Ureter (tissue), 1 donor: ENCODE results near the gene ESYT1. TPM values are rescaled to one million over a fixed set of nuclear protein-coding genes. Genes with fewer than 3 reads are reported as not detected.

ENCODE experiments used
- DNase-seq: peaks from one replicate; pipeline ENCODE4 v3.0.0-alpha.2; 2020; ENCODE audit warnings: low spot score
- total RNA-seq: library from RNA; stranded (reverse); gene quantifications from one replicate; pipeline ENCODE4 v1.2.4, GENCODE V29; 2023
- donor health status: DM: yes; HTN: yes; CAD: no.

Gene ESYT1
- total RNA-seq, 1 donor from 2014 or later: 131 TPM

GRCh38 chr12:56126732-56127239 lies 1.3 kb upstream of the ESYT1 start:
- DNase-seq: no peak

- DNase-seq: no peak
These were observed 581 bp upstream of the ESYT1 start for GRCh38 chr12:56127485-56127887.

- no peak for DNase-seq
These were observed 671 bp downstream of the ESYT1 start for GRCh38 chr12:56128670-56129205.

GRCh38 chr12:56129206-56129941 lies 1.3 kb downstream of the ESYT1 start:
- DNase-seq: peak; percentile 77

- DNase-seq: no peak
These were observed 2.0 kb downstream of the ESYT1 start for GRCh38 chr12:56129942-56130495.

- no peak for DNase-seq
These were observed 2.8 kb downstream of the ESYT1 start for GRCh38 chr12:56130876-56131275.

GRCh38 chr12:56134897-56135296 lies 6.8 kb downstream of the ESYT1 start:
- DNase-seq: no peak

- no peak for DNase-seq
These were observed 9.9 kb downstream of the ESYT1 start for GRCh38 chr12:56137853-56138571.

GRCh38 chr12:56141946-56142784 lies 14.1 kb downstream of the ESYT1 start:
- DNase-seq: no peak

- no peak for DNase-seq
These were observed 15.2 kb downstream of the ESYT1 start for GRCh38 chr12:56143217-56143616.

- DNase-seq: no peak
These were observed 15.8 kb downstream of the ESYT1 start for GRCh38 chr12:56143870-56144269.

GRCh38 chr12:56145217-56145616 lies 17.1 kb downstream of the ESYT1 start:
- DNase-seq: no peak

GRCh38 chr12:56146492-56147460 lies 18.7 kb downstream of the ESYT1 start:
- no peak for DNase-seq

- no peak for DNase-seq
These were observed 22.5 kb downstream of the ESYT1 start for GRCh38 chr12:56150563-56150962.

GRCh38 chr12:56151672-56152131 lies 23.6 kb downstream of the ESYT1 start:
- no peak for DNase-seq

- peak; percentile 95 for DNase-seq
These were observed 24.2 kb downstream of the ESYT1 start, which contains the start of gene MYL6B for GRCh38 chr12:56152132-56152755. TSS of gene MYL6B (plus strand) at chr12:56152587. CDS start at chr12:56153919, 1,332 bp downstream.

GRCh38 chr12:56152756-56153677 lies 24.9 kb downstream of the ESYT1 start:
- DNase-seq: no peak

- DNase-seq: no peak
These were observed 25.6 kb downstream of the ESYT1 start for GRCh38 chr12:56153678-56154065.
